HPDE6-E6E7 (cell line): Measurements from ENCODE around the gene BMP5.

ENCODE experiments used
- DNase-seq: peaks from one replicate; pipeline ENCODE4 v3.0.0; 2011; ENCODE audit warnings: missing footprints; ENCODE audit errors: extremely low spot score

Gene BMP5

DNA sequence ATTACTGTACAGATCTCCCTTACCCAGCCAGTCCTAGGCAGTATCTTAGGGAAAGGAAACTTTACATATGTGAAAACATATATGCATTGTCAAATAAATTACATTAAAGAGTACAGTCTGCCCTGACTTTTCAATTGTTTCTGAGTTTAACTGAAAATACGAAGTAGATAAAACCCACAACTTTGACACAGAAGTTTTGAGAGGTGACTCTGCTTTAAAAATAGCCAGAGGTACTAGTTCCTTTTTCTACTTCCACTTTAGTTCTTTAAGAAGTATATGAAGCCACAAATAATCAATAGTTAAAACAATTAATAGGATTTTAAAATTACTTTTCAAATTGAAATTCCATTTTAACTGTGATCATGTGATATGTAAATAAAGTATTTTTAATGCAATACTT lies 62.9 kb downstream of the BMP5 start:
- no peak for DNase-seq

DNA sequence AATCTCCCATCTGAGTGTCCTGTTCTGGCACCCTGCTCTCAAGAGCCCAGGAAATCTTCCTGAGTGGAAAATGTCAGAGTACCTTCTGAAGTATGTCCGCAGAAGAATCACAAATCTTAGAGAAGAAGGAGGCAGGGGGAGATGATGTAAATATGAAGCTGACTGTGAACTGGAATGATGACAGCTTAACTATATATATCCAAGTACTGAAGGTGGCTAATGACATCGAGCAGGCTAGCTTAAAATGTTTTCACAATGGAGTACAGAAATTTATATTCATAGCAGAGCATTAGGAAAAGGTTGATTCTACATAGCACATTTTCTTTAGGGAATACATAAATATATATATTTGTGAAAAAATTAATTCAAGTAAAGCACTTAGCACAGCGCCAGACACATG lies 64.3 kb downstream of the BMP5 start:
- no peak for DNase-seq

DNA sequence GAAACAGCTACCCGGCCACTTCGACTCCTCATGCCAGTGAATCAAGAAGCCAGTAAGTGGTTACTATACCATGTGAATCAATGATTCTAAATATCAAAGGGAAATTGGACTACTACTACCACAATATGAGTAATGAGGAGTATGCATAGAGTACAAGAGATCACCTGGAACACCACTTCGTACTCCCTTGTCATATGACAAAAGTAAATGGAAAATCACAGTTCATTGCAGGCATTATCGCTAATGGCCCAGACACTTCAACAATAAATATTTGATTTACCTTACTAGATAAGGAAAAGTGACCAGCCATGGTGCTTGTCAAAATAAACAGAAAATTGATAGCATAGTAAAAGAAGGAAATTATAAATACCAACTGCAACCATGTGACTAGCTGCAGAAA lies 73.1 kb downstream of the BMP5 start:
- no peak for DNase-seq

DNA sequence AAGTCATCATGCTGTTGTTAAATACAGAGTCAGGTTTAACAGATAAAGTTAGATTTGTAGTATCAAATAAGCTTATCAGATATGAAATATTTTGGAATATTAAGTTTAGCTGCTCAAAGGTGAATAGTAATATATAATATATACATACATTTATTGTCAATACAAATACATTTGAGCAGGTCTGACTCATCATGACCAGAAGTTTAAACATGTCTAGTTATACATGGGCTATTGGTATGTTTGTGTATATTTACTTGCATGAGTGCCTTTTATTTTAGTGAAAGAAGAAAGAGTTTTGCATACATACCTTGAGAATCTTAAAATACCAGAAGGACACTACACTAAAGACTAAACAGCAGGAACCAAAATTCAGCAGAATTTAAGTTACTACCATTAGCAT lies 76.8 kb downstream of the BMP5 start:
- DNase-seq = no peak

DNA sequence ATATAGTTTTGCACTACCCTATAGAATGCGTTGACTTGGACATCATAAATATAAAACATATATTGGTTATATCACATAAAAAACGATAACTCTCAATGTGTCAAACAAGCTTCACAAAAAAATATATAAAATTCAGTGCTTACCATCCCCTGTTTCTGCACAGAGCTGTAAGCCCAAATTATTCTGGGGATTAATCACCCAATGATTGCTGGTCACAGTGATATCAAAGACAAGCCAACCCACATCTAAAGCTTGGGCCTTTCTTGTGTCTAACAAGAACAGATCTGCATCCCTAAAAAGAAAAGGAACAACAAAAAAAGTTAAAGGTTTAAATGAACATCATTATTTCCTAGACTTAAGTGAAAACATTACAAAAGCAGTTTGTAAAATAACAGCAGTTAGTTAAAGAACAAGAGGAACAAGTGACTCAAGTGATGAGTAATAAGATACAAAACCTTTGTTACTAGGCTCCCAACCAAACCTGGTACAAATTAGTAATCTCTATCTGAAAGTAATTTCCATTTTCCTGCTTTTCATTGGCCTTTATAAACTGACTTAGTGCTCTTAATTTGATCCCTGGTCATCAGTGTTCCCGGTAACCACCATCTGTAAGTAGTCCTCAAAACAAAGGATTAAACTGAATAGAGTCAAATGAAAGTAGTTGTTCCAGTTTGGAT lies 81.1 kb downstream of the BMP5 start:
- DNase-seq = peak; percentile 28

DNA sequence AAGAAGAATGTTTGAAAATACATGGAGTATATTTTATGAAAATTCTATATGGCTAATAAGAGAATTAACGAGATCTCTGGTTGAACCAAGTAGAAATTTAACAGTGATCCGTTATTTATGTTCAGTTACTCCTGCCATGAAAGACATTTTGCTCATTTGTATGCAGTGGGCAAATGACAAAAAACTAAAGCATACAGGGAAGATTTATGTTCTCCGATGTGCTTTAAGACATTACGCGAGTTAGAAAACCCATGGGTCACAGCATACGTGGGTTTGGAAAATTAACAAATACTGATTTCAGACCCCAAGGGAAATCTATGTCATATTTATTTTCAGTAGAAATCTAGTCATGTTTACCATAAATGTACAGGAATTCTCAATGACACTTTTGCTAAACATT lies 90.1 kb downstream of the BMP5 start:
- DNase-seq = no peak

DNA sequence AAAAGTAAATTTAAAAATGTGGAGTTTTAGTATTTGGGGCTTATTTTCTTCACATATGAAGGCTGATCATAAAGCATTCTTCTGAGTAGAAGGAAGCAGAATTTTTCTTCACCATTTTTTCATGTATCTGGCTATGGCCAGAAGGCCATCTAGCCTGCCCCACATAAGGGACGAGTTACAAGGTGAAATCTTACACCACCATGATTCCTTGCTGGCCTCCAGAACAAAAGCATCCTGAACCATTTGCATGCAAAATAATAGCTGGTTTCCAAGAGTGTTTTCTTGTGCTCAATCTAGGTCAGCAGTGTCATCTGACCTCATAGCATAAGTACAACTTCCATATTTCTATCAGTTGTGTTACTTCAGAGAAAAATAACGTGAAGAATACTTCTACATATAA lies 93.1 kb downstream of the BMP5 start:
- no peak for DNase-seq

DNA sequence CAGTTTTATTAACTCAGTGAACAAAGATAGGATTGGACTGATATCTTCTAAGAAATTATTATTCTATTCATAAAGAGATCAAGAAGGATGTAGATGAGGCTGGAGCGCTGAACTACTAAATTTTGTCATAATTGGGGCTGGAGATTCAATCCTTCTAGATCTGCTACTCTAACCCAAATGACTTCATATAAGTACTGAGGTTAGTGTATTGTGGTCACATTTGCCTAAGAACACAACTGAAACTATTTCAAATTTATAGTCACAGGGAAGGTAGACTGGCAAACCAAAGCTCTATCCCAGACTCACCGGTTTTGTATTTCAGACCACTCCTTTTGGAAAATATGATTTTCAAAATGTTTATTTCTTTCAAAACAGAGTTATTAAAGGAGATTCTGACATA lies 96.7 kb downstream of the BMP5 start:
- DNase-seq = no peak

DNA sequence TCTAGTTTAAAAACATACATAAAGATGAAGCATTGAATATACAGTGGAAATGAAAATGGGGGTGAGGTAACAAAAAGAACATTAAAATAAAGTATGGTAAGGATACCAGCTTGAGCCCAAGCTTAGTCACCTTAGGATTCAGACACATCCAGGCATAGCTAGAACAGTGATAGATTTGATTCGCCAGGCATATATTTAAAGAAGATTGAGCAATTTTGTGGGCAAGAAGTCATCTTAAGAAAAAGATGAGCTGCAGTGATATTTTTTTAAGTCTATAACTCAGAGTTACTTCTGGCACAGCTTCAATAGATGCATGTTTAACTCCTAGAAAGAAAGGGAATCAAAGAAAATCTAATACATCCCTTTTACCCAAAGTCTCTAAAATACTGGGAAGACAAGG lies 97.9 kb downstream of the BMP5 start:
- DNase-seq = no peak

DNA sequence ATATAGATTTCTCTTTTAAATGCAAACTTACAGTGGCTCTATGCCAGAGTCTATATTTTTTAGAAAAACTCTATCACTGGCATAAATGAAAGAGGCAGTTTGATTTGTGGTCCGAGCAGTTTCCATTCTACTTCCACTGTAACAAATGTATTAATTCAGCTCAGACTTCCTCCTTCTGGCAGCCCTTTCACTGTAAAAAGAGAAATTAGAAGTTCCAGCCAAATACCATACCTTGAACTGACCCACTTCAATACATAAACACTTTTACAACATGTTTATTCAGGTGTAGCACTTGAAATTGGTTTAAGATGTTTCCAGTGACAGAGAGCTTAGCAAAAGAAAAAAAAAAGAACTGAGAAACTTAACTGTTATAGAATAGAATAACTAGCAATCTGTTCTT lies 99.3 kb downstream of the BMP5 start:
- no peak for DNase-seq

DNA sequence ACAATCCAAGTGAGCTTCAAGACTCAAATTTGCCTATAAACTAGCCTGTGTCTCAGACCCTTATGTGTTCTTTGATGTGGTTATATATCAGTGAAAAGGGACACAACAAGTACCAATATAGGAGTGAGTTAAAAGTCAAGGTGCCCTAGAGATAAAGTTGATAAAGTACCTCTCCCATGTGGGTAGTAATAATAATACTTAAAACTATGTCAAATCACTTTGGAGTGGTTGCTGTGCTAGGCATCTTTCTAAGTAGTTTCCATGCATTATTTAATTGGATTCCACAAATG lies 100.4 kb downstream of the BMP5 start:
- no peak for DNase-seq

DNA sequence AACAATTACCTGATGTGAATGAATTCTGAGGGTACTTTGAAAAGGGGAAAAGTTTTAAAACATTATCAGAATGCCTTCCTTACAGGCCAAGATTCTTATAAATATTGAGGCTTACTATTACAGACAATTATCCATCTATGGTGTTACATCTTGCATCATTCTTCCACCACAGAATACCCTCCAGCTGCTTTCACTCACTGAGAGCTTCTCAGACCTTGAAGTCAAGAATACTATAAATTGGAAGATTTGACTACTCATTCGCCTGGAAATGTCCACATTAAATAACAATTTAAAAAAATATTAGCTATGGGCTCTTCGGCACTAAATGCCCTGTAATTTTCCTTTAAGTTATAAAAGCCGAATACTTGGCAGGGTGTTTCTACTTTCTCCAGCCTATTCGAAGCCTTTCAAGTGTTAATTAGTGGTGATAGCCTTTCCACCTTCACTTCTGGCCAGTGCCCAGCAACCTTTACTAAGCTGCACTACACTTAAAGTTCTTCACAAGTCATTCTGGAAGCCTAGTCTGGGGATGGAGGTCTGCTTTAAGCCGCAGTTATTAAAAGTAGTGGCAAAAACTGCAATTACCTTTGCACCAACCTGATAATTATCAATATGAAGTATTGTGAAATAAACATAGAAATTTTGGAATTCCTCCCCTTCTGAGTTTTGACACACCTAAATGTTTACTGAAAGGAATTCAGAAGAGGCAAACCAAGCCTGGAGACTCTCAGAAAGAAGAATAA lies 100.9 kb downstream of the BMP5 start:
- DNase-seq = no peak

DNA sequence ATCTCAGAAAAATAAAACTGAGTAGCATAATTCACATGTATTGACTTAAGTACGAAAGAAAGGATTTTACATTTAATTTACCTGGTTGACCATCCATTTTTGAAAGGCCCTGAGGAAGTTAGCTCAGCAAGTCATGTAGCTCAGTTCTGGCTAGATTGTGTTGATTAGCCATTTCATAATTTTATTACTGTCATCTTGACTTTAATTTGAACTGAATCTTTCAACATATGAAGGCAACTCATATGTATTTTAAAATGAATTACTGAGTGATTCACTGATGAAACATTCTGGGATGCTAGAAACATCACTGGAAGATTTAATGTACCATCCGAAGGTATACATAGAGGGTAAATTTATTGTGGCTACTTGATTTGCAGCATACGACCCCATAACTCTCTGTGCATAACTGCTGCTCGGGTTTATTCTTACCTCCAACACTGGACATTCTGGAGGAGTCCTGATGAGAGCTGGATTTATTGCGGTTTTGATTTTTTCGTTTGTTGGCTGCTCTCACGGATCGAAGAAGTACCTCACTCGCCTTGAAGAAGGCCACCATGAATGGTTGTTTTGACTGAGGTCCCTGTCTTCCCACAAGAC lies 101.7 kb downstream of the BMP5 start:
- no peak for DNase-seq

DNA sequence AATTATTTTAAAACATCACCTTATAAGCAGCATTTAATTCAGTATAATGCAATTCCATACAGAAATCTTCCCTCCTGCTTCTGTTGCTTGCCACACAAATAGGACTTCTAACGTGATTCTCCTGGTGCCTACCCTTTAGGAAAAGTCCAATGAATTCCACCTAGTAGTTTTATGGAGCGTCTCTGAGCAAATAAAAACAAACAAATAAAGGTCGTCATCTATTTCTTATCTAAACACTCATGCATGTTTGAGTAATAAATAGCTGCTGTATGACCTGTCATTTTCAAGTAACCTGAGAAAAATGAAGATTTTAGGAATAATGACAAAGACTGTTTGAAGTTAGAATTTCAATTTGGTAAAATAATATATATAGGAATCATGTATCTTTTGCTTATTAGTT lies 102.7 kb downstream of the BMP5 start:
- no peak for DNase-seq

DNA sequence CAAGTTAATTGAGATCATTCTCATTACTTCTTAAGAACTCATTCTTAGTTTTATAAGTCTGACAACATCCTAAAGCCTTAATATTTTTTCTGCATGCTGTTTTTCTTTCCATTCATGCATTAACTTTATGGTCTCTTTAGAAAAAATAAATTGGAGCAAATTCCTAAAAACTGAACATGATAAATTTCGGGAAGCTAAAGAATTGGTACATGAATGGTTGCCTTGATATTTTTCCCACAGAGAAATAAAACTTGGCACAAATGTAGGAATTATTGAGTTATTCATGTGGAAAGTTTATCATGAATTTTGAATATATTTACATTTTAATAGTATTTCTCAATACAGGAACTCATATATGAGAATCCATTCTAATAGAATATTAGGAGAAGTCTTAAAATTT lies 115.9 kb downstream of the BMP5 start:
- no peak for DNase-seq

DNA sequence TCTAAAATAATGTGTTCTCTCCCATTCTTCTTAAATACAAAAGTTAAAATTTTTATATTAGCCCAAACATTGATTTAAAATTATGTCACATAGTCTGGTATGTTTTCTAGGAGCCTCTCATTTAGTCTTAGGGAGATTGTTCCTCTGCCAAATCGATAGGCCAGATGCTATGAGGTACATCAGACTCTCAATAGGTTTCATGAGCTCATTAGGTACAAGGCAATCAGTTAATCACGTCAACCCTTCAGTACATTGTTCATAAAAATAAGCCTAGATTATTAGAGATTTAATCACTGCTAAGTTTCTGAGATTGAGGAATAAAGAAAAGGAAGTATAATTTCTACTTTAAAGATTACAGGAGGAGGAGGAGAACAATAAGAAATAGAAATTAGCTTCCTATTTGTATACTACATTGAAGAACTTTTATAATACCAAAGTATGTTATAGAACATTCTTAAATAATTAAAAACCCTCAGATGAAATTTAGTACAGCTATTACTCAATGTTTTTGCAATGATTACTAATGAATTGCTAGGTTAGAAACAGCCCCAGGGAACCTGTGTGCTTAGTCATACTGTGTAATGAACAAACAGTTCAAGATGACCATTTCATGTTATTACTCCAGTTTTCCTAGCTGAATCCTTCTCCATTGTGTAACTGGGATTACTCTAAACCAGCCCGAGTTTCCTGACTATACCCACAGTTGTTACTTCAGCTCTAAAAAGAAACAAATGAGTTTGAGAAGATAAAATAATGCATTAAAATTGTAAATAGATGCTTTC lies 117.0 kb downstream of the BMP5 start:
- peak; percentile 70 for DNase-seq

DNA sequence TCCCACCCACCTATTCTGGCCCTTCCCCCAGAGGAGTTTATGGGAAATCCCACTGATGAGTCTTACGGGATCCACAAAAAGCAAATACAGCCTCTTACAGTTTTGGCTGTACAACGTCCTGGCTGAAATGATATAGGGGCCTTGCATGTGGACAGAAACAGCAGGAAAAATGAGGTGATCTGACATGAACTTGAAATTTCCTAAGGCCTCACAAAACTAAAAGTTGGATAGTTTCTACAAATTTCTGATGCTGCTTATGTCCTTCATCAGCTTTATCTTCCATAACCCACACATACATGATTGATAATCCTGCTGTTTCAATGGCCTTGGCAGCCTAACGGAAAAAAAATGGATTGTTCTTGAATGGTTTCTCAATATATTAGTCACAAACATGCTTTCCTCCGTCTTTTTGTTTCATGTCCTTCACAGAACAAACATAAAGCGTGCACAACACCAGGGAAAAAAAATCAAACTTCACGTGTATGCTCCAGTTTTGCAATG lies 118.8 kb downstream of the BMP5 start:
- DNase-seq = no peak

DNA sequence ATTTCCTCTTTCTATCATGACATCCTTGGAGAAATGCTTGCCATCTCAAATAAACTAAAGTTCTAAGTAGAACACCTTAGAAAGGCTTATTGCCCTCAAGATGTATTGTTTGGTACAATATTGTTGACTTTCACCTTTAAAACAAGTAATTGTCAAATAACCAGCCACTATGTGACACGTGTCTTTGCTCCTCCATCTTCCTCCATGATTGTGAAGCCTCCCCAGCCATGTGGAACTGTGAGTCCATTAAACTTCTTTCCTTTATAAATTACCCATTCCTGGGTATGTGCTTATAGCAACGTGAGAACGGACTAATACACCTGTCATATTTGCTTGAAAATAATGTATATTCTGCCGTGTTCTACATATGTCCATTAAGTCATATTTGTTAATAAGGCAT lies 126.5 kb downstream of the BMP5 start:
- no peak for DNase-seq

DNA sequence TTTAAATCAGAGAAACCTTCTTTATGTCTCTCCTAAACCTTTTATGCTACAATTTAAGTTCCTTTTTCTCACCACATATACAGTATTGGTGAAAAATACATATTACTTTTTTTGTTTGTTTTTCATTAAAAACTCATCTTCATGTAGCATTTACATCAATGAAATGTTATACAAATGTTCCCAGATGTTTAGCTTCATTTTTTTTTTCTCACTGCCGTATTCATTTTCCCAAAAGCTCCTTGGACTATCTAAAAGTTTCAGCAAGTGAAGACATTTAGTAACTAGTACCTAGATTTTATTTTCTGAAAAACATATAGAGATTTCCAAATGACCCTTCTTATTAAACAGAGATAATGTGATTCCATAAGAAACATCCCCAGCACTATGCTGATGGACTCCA lies 128.9 kb downstream of the BMP5 start:
- DNase-seq = no peak

DNA sequence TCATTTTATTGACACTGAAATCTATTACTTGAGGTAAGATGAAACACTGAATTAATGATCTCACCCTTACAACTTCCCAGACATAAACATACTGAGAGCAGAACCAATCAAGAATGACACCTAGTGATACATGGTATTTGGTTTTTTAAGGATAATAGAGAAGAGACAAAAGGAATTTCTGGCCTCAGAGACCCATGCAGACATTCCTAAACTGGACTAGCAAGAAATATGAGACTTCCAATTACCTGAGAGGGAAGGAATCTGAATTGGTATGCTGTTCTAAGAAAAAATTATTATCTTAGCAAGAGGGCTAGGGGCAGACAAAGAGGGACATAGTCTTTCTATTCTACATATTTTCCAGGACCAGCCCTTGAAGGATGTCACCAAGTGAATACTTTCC lies 141.1 kb downstream of the BMP5 start:
- peak; percentile 9 for DNase-seq

DNA sequence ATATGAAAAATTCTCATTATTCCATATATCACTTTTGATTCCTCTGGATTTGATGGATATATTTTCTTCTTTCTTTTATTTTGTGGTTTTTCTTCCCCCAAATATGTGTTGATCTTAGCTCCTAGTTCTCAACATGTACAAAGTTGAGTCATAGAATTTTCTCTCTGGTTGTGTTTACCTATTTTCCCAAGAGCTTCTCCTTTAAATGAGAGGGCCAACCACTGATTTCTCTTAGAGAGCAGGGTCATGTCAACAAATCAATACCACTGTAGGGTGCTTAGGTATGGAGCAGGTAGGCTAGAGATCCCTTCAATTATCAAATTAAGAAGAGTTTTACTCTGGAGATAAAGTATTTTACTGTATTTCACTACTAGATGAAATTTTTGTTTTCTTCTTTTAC lies 145.7 kb downstream of the BMP5 start:
- DNase-seq = no peak

DNA sequence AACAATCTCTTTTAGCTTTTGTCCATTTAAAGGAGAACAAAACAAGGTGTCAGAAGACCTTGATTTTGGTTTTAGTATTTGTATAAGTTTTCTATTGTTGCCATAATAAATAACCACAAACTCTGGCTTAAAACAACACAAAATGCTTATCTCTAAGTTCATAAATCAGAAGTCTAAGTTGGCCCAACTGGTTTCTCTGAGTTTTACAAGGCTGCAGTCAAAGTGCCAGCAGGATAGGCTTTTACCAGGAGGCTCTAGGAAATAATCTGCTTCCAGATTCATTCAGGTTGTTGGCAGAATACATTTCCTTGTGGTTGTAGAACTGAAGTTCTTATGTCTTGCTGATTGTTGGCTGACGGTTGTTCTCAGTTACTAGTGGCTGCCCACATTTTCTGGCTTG lies 149.2 kb downstream of the BMP5 start:
- DNase-seq = no peak

DNA sequence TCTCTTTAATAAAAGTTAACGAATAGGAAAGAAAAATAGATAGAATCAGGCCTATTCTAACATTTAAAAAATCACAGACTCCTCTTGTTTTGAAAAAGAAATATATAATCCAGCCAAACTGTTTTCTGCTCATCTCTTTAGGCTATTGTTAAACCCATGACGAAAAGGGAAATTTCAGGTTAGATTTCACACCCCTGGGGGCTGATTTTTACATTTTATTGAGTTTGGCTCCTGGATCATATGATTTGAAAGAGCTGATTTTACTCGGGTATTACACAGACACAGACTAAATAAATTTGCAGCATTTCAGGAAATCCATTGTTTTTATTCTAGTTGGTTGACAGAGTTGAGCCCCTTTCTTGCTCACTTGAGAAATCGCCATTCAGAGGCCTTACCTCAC lies 160.6 kb downstream of the BMP5 start:
- DNase-seq = no peak
